MM.1S (cell line): ENCODE data around the gene CCL28.

Experiments
- EZH2 ChIP-seq: fragments of 300-600 bp; sonication (generic); optimal IDR thresholded peaks from 2 replicates; pipeline ENCODE3; 2017; ENCODE audit warnings: low read depth, mild to moderate bottlenecking, antibody characterized with exemption, low read length, mixed read lengths
- TF ChIP-seq, protein P1 (sequence below): fragments of 300-600 bp; sonication (generic); IDR thresholded peaks from 2 replicates; pipeline ENCODE4 v1.5.1; 2016; ENCODE audit warnings: antibody characterized with exemption, low read length, mixed read lengths

DNA sequence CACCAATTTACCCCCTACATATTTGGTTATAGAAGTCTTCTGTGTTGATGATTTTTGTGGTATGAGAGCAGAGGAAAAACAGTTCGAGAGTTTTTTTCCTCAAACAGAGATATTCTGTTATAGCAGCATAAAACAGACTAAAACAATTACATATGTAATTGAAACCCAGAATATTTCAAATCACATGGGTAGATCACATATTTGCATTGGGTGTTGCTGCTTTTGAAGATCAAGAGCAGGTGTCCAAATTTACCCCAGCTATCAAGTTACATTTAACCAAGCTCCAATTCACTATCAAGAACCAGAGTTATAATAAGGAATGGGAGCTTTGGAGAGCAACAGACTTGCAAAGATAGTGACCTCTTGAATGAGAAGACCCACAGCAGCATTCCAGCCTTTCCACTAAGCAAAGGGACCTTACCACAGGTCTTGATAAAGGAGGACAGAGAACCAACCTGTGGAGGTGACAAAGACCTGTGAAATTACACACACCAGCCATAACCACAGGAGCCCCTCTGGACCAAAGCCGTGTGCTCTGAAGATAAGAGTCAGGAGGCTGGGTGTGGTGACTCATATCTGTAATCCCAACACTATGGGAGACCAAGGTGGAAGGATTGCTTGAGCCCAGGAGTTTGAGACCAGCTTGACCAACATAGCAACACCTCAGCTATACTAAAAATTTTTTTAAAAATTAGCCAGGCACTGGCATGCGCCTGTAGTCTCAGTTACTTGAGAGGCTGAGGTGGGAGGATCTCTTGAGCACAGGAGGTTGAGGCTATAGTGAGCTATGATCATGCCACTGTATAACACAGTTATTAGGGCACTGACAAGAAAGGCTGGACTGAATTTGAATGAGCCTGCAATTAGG lies 4.0 kb upstream of the CCL28 start:
- TF ChIP-seq, protein P1, sequence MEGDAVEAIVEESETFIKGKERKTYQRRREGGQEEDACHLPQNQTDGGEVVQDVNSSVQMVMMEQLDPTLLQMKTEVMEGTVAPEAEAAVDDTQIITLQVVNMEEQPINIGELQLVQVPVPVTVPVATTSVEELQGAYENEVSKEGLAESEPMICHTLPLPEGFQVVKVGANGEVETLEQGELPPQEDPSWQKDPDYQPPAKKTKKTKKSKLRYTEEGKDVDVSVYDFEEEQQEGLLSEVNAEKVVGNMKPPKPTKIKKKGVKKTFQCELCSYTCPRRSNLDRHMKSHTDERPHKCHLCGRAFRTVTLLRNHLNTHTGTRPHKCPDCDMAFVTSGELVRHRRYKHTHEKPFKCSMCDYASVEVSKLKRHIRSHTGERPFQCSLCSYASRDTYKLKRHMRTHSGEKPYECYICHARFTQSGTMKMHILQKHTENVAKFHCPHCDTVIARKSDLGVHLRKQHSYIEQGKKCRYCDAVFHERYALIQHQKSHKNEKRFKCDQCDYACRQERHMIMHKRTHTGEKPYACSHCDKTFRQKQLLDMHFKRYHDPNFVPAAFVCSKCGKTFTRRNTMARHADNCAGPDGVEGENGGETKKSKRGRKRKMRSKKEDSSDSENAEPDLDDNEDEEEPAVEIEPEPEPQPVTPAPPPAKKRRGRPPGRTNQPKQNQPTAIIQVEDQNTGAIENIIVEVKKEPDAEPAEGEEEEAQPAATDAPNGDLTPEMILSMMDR = no peak
- no peak for TF ChIP-seq EZH2
